ENCODE measurements around the gene ISY1. TPM values are rescaled to one million over a fixed set of nuclear protein-coding genes. Genes with fewer than 3 reads are reported as not detected.

Gene ISY1
- total and polyA plus RNA-seq, 4 donors, result 6.4 to 13.2 (median 10.5) TPM

DNA sequence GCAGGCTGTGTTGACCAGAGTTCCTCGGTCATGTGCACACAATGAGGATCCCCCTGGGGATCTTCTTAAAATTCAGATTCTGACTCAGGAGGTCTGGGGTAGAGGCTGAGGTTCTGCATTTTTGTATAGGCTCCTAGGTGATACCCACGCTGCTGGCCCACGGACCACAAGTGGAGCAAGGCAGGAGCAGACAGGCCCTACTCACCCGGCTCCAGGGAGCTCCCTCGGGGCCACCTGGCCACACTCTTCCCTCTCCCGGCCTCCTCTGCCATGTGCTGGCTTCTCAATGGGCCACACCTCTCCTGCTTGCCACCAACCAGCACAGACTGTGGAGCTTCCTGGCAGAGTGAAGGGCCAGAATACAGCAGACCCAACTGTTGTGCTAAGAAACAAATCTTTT is 76.4 kb downstream of the ISY1 start:
- H3K36me3 ChIP-seq (ENCODE audit: control insufficient read depth in 4 of 4, insufficient read depth in 3 of 4, low read depth in 1 of 4, low read length in 3 of 4), result no peaks in the 10 kb centered on the region
- H3K9me3 ChIP-seq (ENCODE audit: control insufficient read depth in 4 of 4, low read length in 3 of 4), result no peaks in the 10 kb centered on the region
- TF ChIP-seq, protein P1, sequence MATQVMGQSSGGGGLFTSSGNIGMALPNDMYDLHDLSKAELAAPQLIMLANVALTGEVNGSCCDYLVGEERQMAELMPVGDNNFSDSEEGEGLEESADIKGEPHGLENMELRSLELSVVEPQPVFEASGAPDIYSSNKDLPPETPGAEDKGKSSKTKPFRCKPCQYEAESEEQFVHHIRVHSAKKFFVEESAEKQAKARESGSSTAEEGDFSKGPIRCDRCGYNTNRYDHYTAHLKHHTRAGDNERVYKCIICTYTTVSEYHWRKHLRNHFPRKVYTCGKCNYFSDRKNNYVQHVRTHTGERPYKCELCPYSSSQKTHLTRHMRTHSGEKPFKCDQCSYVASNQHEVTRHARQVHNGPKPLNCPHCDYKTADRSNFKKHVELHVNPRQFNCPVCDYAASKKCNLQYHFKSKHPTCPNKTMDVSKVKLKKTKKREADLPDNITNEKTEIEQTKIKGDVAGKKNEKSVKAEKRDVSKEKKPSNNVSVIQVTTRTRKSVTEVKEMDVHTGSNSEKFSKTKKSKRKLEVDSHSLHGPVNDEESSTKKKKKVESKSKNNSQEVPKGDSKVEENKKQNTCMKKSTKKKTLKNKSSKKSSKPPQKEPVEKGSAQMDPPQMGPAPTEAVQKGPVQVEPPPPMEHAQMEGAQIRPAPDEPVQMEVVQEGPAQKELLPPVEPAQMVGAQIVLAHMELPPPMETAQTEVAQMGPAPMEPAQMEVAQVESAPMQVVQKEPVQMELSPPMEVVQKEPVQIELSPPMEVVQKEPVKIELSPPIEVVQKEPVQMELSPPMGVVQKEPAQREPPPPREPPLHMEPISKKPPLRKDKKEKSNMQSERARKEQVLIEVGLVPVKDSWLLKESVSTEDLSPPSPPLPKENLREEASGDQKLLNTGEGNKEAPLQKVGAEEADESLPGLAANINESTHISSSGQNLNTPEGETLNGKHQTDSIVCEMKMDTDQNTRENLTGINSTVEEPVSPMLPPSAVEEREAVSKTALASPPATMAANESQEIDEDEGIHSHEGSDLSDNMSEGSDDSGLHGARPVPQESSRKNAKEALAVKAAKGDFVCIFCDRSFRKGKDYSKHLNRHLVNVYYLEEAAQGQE (IDR thresholded peaks at IDR 0.05), result no peak
- no peak overlapping the region for H3K9ac ChIP-seq (ENCODE audit: low read depth in 1 of 2, low read length in 2 of 2)
- WGBS, result 89% methylated on average over 6 of the region's 6 CpGs
- no peaks in the 10 kb centered on the region for H3K27me3 ChIP-seq (ENCODE audit: control insufficient read depth in 4 of 4, insufficient read depth in 4 of 4, low read length in 3 of 4)
- no peak overlapping the region for H3K4me3 ChIP-seq (ENCODE audit: low read depth in 1 of 3, low read length in 3 of 3)
- no peak for DNase-seq (ENCODE audit: low spot score)
- peaks cover 0 to 3% (median 0%) of the 10 kb centered on the region in 4 donors for H3K4me1 ChIP-seq (ENCODE audit: control insufficient read depth in 4 of 4, insufficient read depth in 4 of 4, low read length in 3 of 4)
- H3K27ac ChIP-seq (ENCODE audit: low read depth in 1 of 2, low read length in 2 of 2), result no peak overlapping the region

DNA sequence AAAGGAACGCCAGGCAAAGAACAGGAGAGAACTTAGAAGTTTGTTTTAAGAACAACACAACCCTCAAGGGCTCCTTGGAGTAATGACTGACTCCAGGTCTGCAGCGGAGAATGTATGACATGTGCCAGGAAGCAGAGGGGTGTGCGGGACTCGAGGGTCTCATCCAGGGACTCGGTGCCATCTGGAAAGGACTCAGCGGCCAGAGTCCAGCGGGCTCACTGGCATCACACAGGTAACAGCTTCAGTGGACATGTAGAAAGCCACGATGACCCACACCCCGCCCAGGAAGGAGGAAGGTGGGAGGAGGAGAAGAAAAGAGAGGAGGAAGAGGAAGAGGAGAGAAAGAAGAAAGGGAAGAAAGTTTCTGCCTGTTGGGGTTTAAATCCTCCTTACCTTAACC is 78.8 kb downstream of the ISY1 start:
- Histone ChIP-seq H3K27me3 (ENCODE audit: control insufficient read depth in 4 of 4, insufficient read depth in 4 of 4, low read length in 3 of 4) (no peaks in the 10 kb centered on the region), H3K36me3 (ENCODE audit: control insufficient read depth in 4 of 4, insufficient read depth in 3 of 4, low read depth in 1 of 4, low read length in 3 of 4) (no peaks in the 10 kb centered on the region), H3K4me3 (ENCODE audit: low read depth in 1 of 3, low read length in 3 of 3) (no peak overlapping the region), H3K4me1 (ENCODE audit: control insufficient read depth in 4 of 4, insufficient read depth in 4 of 4, low read length in 3 of 4) (peaks cover 0 to 5% (median 2%) of the 10 kb centered on the region in 4 donors), H3K9me3 (ENCODE audit: control insufficient read depth in 4 of 4, low read length in 3 of 4) (no peaks in the 10 kb centered on the region), H3K27ac (ENCODE audit: low read depth in 1 of 2, low read length in 2 of 2) (no peak overlapping the region), H3K9ac (ENCODE audit: low read depth in 1 of 2, low read length in 2 of 2) (no peak overlapping the region)
- no peak for DNase-seq (ENCODE audit: low spot score)
- no peak for TF ChIP-seq SP1 (IDR thresholded peaks at IDR 0.05)
- no peak for TF ChIP-seq FOXA2 (IDR thresholded peaks at IDR 0.05)
- TF ChIP-seq, protein P2, sequence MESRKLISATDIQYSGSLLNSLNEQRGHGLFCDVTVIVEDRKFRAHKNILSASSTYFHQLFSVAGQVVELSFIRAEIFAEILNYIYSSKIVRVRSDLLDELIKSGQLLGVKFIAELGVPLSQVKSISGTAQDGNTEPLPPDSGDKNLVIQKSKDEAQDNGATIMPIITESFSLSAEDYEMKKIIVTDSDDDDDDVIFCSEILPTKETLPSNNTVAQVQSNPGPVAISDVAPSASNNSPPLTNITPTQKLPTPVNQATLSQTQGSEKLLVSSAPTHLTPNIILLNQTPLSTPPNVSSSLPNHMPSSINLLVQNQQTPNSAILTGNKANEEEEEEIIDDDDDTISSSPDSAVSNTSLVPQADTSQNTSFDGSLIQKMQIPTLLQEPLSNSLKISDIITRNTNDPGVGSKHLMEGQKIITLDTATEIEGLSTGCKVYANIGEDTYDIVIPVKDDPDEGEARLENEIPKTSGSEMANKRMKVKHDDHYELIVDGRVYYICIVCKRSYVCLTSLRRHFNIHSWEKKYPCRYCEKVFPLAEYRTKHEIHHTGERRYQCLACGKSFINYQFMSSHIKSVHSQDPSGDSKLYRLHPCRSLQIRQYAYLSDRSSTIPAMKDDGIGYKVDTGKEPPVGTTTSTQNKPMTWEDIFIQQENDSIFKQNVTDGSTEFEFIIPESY (IDR thresholded peaks at IDR 0.05), result no peak
- TF ChIP-seq NR2F2 (IDR thresholded peaks at IDR 0.05), result no peak
- WGBS, result 77% methylated on average over 9 of the region's 9 CpGs

DNA sequence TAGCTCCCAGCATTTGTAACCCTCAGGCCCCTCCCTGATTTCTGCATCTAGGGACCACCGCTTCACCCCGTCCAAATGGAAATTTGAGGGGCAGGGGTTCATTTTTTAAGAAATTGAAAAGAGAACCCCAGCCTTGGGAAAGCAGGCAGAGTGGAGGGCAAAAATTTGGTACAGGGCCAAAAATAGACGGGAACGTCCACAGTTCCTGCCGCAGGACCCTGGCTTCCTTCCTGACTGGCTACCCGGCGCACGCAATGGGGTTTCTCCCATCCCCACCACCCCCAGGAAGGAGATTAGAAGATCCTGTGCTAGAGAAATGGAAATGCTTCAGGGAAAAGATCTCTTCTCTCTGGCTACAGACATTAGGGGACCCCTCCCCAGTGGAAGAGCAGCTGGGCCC is 79.4 kb downstream of the ISY1 start:
- Histone ChIP-seq H3K4me1 (ENCODE audit: control insufficient read depth in 4 of 4, insufficient read depth in 4 of 4, low read length in 3 of 4) (peaks cover 0 to 8% (median 3%) of the 10 kb centered on the region in 4 donors), H3K4me3 (ENCODE audit: low read depth in 1 of 3, low read length in 3 of 3) (no peak overlapping the region), H3K27me3 (ENCODE audit: control insufficient read depth in 4 of 4, insufficient read depth in 4 of 4, low read length in 3 of 4) (no peaks in the 10 kb centered on the region), H3K36me3 (ENCODE audit: control insufficient read depth in 4 of 4, insufficient read depth in 3 of 4, low read depth in 1 of 4, low read length in 3 of 4) (no peaks in the 10 kb centered on the region), H3K27ac (ENCODE audit: low read depth in 1 of 2, low read length in 2 of 2) (no peak overlapping the region), H3K9ac (ENCODE audit: low read depth in 1 of 2, low read length in 2 of 2) (no peak overlapping the region), H3K9me3 (ENCODE audit: control insufficient read depth in 4 of 4, low read length in 3 of 4) (no peaks in the 10 kb centered on the region)
- TF ChIP-seq SP1 (IDR thresholded peaks at IDR 0.05) (no peak), FOXA2 (IDR thresholded peaks at IDR 0.05) (no peak), TAF1 (conservative IDR thresholded peaks at IDR 0.05) (no peak), HNF4G (IDR thresholded peaks at IDR 0.05) (no peak), NR2F2 (IDR thresholded peaks at IDR 0.05) (no peak), FOXA1 (IDR thresholded peaks at IDR 0.05) (no peak), RXRA (IDR thresholded peaks at IDR 0.05) (no peak), JUND (IDR thresholded peaks at IDR 0.05) (no peak), HNF4A (conservative IDR thresholded peaks at IDR 0.05) (no peak), GABPA (IDR thresholded peaks at IDR 0.05 in 1 of 2, conservative IDR thresholded peaks at IDR 0.05 in 1 of 2) (no peak), RAD21 (IDR thresholded peaks at IDR 0.05) (no peak)
- TF ChIP-seq, protein P3, sequence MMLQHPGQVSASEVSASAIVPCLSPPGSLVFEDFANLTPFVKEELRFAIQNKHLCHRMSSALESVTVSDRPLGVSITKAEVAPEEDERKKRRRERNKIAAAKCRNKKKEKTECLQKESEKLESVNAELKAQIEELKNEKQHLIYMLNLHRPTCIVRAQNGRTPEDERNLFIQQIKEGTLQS (IDR thresholded peaks at IDR 0.05), result no peak
- TF ChIP-seq, protein P4, sequence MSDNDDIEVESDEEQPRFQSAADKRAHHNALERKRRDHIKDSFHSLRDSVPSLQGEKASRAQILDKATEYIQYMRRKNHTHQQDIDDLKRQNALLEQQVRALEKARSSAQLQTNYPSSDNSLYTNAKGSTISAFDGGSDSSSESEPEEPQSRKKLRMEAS (IDR thresholded peaks at IDR 0.05), result no peak
- TF ChIP-seq, protein P5, sequence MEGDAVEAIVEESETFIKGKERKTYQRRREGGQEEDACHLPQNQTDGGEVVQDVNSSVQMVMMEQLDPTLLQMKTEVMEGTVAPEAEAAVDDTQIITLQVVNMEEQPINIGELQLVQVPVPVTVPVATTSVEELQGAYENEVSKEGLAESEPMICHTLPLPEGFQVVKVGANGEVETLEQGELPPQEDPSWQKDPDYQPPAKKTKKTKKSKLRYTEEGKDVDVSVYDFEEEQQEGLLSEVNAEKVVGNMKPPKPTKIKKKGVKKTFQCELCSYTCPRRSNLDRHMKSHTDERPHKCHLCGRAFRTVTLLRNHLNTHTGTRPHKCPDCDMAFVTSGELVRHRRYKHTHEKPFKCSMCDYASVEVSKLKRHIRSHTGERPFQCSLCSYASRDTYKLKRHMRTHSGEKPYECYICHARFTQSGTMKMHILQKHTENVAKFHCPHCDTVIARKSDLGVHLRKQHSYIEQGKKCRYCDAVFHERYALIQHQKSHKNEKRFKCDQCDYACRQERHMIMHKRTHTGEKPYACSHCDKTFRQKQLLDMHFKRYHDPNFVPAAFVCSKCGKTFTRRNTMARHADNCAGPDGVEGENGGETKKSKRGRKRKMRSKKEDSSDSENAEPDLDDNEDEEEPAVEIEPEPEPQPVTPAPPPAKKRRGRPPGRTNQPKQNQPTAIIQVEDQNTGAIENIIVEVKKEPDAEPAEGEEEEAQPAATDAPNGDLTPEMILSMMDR (IDR thresholded peaks at IDR 0.05; ENCODE audit: low read depth, low read length, missing input control), result no peak
- TF ChIP-seq, protein P1 (IDR thresholded peaks at IDR 0.05), result no peak
- no peak for DNase-seq (ENCODE audit: low spot score)
- WGBS, result 70% methylated on average over 8 of the region's 8 CpGs

Data from liver (tissue), 9 donors.